SJSA1 (cell line): ENCODE measurements around the gene ZNF333. TPM values are rescaled to one million over a fixed set of nuclear protein-coding genes. Genes with fewer than 3 reads are reported as not detected.

Source experiments
- DNase-seq, 2 experiments: peaks; one replicate each; pipeline ENCODE4 v3.0.0-alpha.2; 2015 to 2020; ENCODE audit warnings: low spot score in 2 of 2, low read depth in 1 of 2
- H3K27ac ChIP-seq: fragments of 250-450 bp; sonication (Bioruptor Pico); 2 replicates; pipeline ENCODE4 v1.5.1; 2020; ENCODE audit warnings: mild to moderate bottlenecking, moderate library complexity
- H3K27me3 ChIP-seq: fragments of 250-450 bp; sonication (Bioruptor Pico); replicated peaks from 2 replicates; pipeline ENCODE4 v1.5.1; 2020; ENCODE audit warnings: mild to moderate bottlenecking, moderate library complexity
- H3K36me3 ChIP-seq: fragments of 250-450 bp; sonication (Bioruptor Pico); 2 replicates; pipeline ENCODE4 v1.5.1; 2020; ENCODE audit warnings: mild to moderate bottlenecking
- H3K4me1 ChIP-seq: fragments of 250-450 bp; sonication (Bioruptor Pico); replicated peaks from 2 replicates; pipeline ENCODE4 v1.6.1; 2021; ENCODE audit warnings: mild to moderate bottlenecking
- H3K4me3 ChIP-seq: fragments of 250-450 bp; sonication (Bioruptor Pico); 2 replicates; pipeline ENCODE4 v1.5.1; 2020; ENCODE audit warnings: mild to moderate bottlenecking
- H3K9me3 ChIP-seq: fragments of 250-450 bp; sonication (Bioruptor Pico); replicated peaks from 2 replicates; pipeline ENCODE4 v1.5.1; 2020; ENCODE audit warnings: mild to moderate bottlenecking
- total RNA-seq: library from RNA; depleted of rRNA; stranded (reverse); fragments of >200 nt; shearing (Covaris generic); gene quantifications from 2 replicates; pipeline ENCODE4 v1.2.3, GENCODE V29; 2014

ZNF333 gene
- total RNA-seq, 1 experiment from 2014 or later = 17.3 TPM

GRCh38 chr19:14676762-14677161, 13.1 kb upstream of the ZNF333 start:
- H3K27me3 ChIP-seq = peaks cover 12% of the 10 kb centered on the region
- no peaks in the 10 kb centered on the region for H3K36me3 ChIP-seq
- DNase-seq = no peak
- no peak overlapping the region for H3K27ac ChIP-seq
- no peaks in the 10 kb centered on the region for H3K9me3 ChIP-seq
- no peaks in the 10 kb centered on the region for H3K4me1 ChIP-seq
- H3K4me3 ChIP-seq = no peak overlapping the region

GRCh38 chr19:14677464-14677863, 12.4 kb upstream of the ZNF333 start:
- Histone ChIP-seq H3K27ac (no peak overlapping the region), H3K9me3 (no peaks in the 10 kb centered on the region), H3K4me1 (no peaks in the 10 kb centered on the region), H3K27me3 (peaks cover 8% of the 10 kb centered on the region), H3K4me3 (no peak overlapping the region), H3K36me3 (no peaks in the 10 kb centered on the region)
- no peak for DNase-seq

GRCh38 chr19:14678199-14678598, 11.6 kb upstream of the ZNF333 start:
- H3K27ac ChIP-seq = no peak overlapping the region
- no peak for DNase-seq
- no peaks in the 10 kb centered on the region for H3K9me3 ChIP-seq
- no peak overlapping the region for H3K4me3 ChIP-seq
- no peaks in the 10 kb centered on the region for H3K36me3 ChIP-seq
- no peaks in the 10 kb centered on the region for H3K4me1 ChIP-seq
- peaks cover 4% of the 10 kb centered on the region for H3K27me3 ChIP-seq

- Histone ChIP-seq H3K27ac (no peak overlapping the region), H3K9me3 (no peaks in the 10 kb centered on the region; the same call in 1 of the 2 replicates), H3K27me3 (peaks cover 17% of the 10 kb centered on the region), H3K36me3 (no peaks in the 10 kb centered on the region), H3K4me1 (no peaks in the 10 kb centered on the region), H3K4me3 (no peak overlapping the region)
- no peak for DNase-seq
Measured at GRCh38 chr19:14682084-14682483, 7.8 kb upstream of the ZNF333 start.

- Histone ChIP-seq H3K9me3 (no peaks in the 10 kb centered on the region; the same call in 1 of the 2 replicates), H3K27ac (no peak overlapping the region), H3K27me3 (peaks cover 17% of the 10 kb centered on the region), H3K36me3 (no peaks in the 10 kb centered on the region), H3K4me3 (no peak overlapping the region), H3K4me1 (no peaks in the 10 kb centered on the region)
- DNase-seq = no peak
Measured at GRCh38 chr19:14683439-14683838, 6.4 kb upstream of the ZNF333 start.

- Histone ChIP-seq H3K27ac (no peak overlapping the region), H3K36me3 (0 out of 2 replicates have a peak, but pooled peaks cover 3% of the 10 kb centered on the region), H3K27me3 (peaks cover 17% of the 10 kb centered on the region), H3K4me3 (no peak overlapping the region), H3K9me3 (no peaks in the 10 kb centered on the region; the same call in 1 of the 2 replicates), H3K4me1 (no peaks in the 10 kb centered on the region)
- no peak for DNase-seq
Measured at GRCh38 chr19:14686411-14686810, 3.4 kb upstream of the ZNF333 start.

- Histone ChIP-seq H3K4me3 (no peak overlapping the region), H3K27me3 (no peaks in the 10 kb centered on the region), H3K9me3 (no peaks in the 10 kb centered on the region), H3K4me1 (no peaks in the 10 kb centered on the region), H3K36me3 (peaks cover 45% of the 10 kb centered on the region), H3K27ac (no peak overlapping the region)
- no peak for DNase-seq
Measured at GRCh38 chr19:14694641-14695266, 4.9 kb downstream of the ZNF333 start.

- Histone ChIP-seq H3K27me3 (no peaks in the 10 kb centered on the region), H3K36me3 (peaks cover 47% of the 10 kb centered on the region), H3K9me3 (no peaks in the 10 kb centered on the region), H3K27ac (no peak overlapping the region), H3K4me1 (no peaks in the 10 kb centered on the region), H3K4me3 (no peak overlapping the region)
- no peak for DNase-seq
Measured at GRCh38 chr19:14695471-14695870, 5.6 kb downstream of the ZNF333 start.

GRCh38 chr19:14699641-14700040, 9.8 kb downstream of the ZNF333 start:
- H3K27ac ChIP-seq = no peak overlapping the region
- H3K4me1 ChIP-seq = no peaks in the 10 kb centered on the region
- H3K4me3 ChIP-seq = no peak overlapping the region
- no peak for DNase-seq
- H3K27me3 ChIP-seq = no peaks in the 10 kb centered on the region
- H3K36me3 ChIP-seq = peaks cover 77% of the 10 kb centered on the region
- no peaks in the 10 kb centered on the region; the same call in 1 of the 2 replicates for H3K9me3 ChIP-seq

GRCh38 chr19:14700711-14701375, 11.0 kb downstream of the ZNF333 start:
- no peaks in the 10 kb centered on the region; the same call in 1 of the 2 replicates for H3K9me3 ChIP-seq
- no peaks in the 10 kb centered on the region for H3K27me3 ChIP-seq
- H3K4me1 ChIP-seq = no peaks in the 10 kb centered on the region
- peaks cover 73% of the 10 kb centered on the region for H3K36me3 ChIP-seq
- no peak for DNase-seq
- H3K4me3 ChIP-seq = no peak overlapping the region
- H3K27ac ChIP-seq = no peak overlapping the region

- H3K9me3 ChIP-seq = peaks cover 3% of the 10 kb centered on the region
- H3K27ac ChIP-seq = no peak overlapping the region
- peaks cover 72% of the 10 kb centered on the region for H3K36me3 ChIP-seq
- H3K27me3 ChIP-seq = no peaks in the 10 kb centered on the region
- no peak overlapping the region for H3K4me3 ChIP-seq
- H3K4me1 ChIP-seq = no peaks in the 10 kb centered on the region
- no peak for DNase-seq
Measured at GRCh38 chr19:14703833-14704232, 14.0 kb downstream of the ZNF333 start.

- H3K27me3 ChIP-seq = no peaks in the 10 kb centered on the region
- peaks cover 3% of the 10 kb centered on the region for H3K9me3 ChIP-seq
- no peak for DNase-seq
- H3K4me1 ChIP-seq = no peaks in the 10 kb centered on the region
- H3K36me3 ChIP-seq = peaks cover 72% of the 10 kb centered on the region
- H3K4me3 ChIP-seq = no peak overlapping the region
- no peak overlapping the region for H3K27ac ChIP-seq
Measured at GRCh38 chr19:14704450-14704849, 14.6 kb downstream of the ZNF333 start.

GRCh38 chr19:14715841-14716240, 26.0 kb downstream of the ZNF333 start:
- DNase-seq = no peak
- H3K27ac ChIP-seq = no peak overlapping the region
- H3K4me3 ChIP-seq = no peak overlapping the region
- peaks cover 59% of the 10 kb centered on the region for H3K36me3 ChIP-seq
- H3K9me3 ChIP-seq = peaks cover 30% of the 10 kb centered on the region
- H3K4me1 ChIP-seq = no peaks in the 10 kb centered on the region
- no peaks in the 10 kb centered on the region for H3K27me3 ChIP-seq

- H3K27me3 ChIP-seq = no peaks in the 10 kb centered on the region
- no peak overlapping the region for H3K27ac ChIP-seq
- peaks cover 60% of the 10 kb centered on the region for H3K36me3 ChIP-seq
- no peak overlapping the region for H3K4me3 ChIP-seq
- peaks cover 37% of the 10 kb centered on the region for H3K9me3 ChIP-seq
- DNase-seq = no peak
- H3K4me1 ChIP-seq = no peaks in the 10 kb centered on the region
Measured at GRCh38 chr19:14718522-14719116, 28.8 kb downstream of the ZNF333 start.
